Right lobe of liver (tissue), 6 donors: ENCODE data around the gene TMSB4X. TPM values are rescaled to one million over a fixed set of nuclear protein-coding genes. Genes with fewer than 3 reads are reported as not detected.

Experiments
- ATAC-seq, 4 donors: fragments of 200-7000 bp; cut with Tn5 transposase; one replicate each; pipeline ENCODE4 v1.9.1; 2020; ENCODE audit warnings: mild to moderate bottlenecking in 4 of 4, moderate library complexity in 4 of 4
- DNase-seq, 3 donors: peaks; one replicate each; pipeline ENCODE4 v3.0.0-alpha.2; 2020
- H3K27ac ChIP-seq, 3 donors: fragments of 200-600 bp; one replicate each; pipeline ENCODE4 v1.8.0; 2022
- H3K27me3 ChIP-seq, 2 donors: fragments of 200-600 bp; one replicate each; pipeline ENCODE4 v1.8.0; 2022
- H3K36me3 ChIP-seq, 4 donors: fragments of 200-600 bp; sonication (generic) in 1 of 4; one replicate each; pipeline versions ENCODE4 v1.5.1 to v1.8.0; 2017 to 2022; ENCODE audit warnings: control low read depth in 1 of 4
- H3K4me1 ChIP-seq, 4 donors: fragments of 200-600 bp; sonication (generic) in 1 of 4; one replicate each; pipeline versions ENCODE4 v1.5.1 to v1.8.0; 2017 to 2022; ENCODE audit warnings: control low read depth in 1 of 4
- H3K4me3 ChIP-seq, 3 donors: fragments of 200-600 bp; one replicate each; pipeline ENCODE4 v1.8.0; 2022
- H3K9me3 ChIP-seq, 4 donors: fragments of 200-600 bp; sonication (generic) in 1 of 4; one replicate each; pipeline versions ENCODE4 v1.5.1 to v1.8.0; 2017 to 2022; ENCODE audit warnings: control low read depth in 1 of 4
- CTCF ChIP-seq, 4 donors: fragments of 200-600 bp in 3 of 4; fragments of 450-650 bp in 1 of 4; IDR thresholded peaks; one replicate each; pipeline versions ENCODE4 v1.5.1 to v1.8.0; 2016 to 2022; ENCODE audit warnings: antibody characterized with exemption in 4 of 4, mild to moderate bottlenecking in 2 of 4
- POLR2A ChIP-seq: fragments of 450-650 bp; IDR thresholded peaks from one replicate; pipeline ENCODE4 v1.6.1; 2017; ENCODE audit warnings: antibody characterized with exemption, mild to moderate bottlenecking
- WGBS: methylation state at CpG from one replicate; pipeline ENCODE4 v1.1.6; 2018; ENCODE audit warnings: low coverage, low lambda C conversion rate; ENCODE audit not compliant: insufficient coverage; ENCODE audit errors: missing lambda C conversion rate; 5-methylcytosine and 5-hydroxymethylcytosine counted together
- intact Hi-C, 2 donors: fragments of 100-400 bp; cut with DNase I; formaldehyde crosslinking; loops; one replicate each; pipeline versions ENCODE4 v1.11.2 to v1.14.1; 2022
- total RNA-seq, 6 experiments: library from RNA; depleted of rRNA in 2 of 6; stranded (reverse); fragments of >200 nt in 2 of 6; fragmentation: NEBNext Ultra II Directional in 3 of 6; extraction: Animal tissue kit (Norgen Biotek cat#: 25700) in 3 of 6; gene quantifications; one replicate each; pipeline versions ENCODE4 v1.1.0 to v1.2.4, GENCODE V29; 2016 to 2023
- donor health status: DM: no; HTN: yes; CAD: no.
- donor health status: DM: no; HTN: no; CAD: no.
- donor health status: DM: no; HTN: no; CAD: no.
- donor health status: DM: no; HTN: yes; CAD: no.
- donor health status: DM: no; HTN: yes; CAD: no.

TMSB4X gene
- total RNA-seq, 6 experiments from 2014 or later, result 348 to 1,121 (median 708) TPM

GRCh38 chrX:12956704-12957534, 18.0 kb upstream of the TMSB4X start:
- intact Hi-C loops, result loop anchor here in 1 of 2 donors (10.0 kb wide), 1 partner anchor 518 kb away; no protein-coding TSS in a partner anchor
- Histone ChIP-seq H3K27me3 (no peaks in the 10 kb centered on the region), H3K36me3 (no peaks in the 10 kb centered on the region), H3K9me3 (no peaks in the 10 kb centered on the region), H3K27ac (peak overlapping the region; percentile 52 to 63 (median 62)), H3K4me3 (peak overlapping the region in 1 of 3 donors; percentile 3), H3K4me1 (peaks cover 0 to 14% (median 0%) of the 10 kb centered on the region in 4 donors)
- WGBS, result 59% methylated on average over 7 of the region's 8 CpGs
- peak; percentile 57 to 71 (median 70) for ATAC-seq
- TF ChIP-seq POLR2A, result no peak
- TF ChIP-seq CTCF (IDR thresholded peaks at IDR 0.05), result no peak
- no peak for DNase-seq

GRCh38 chrX:12958059-12958458, 16.9 kb upstream of the TMSB4X start:
- TF ChIP-seq POLR2A (no peak), CTCF (IDR thresholded peaks at IDR 0.05) (no peak)
- H3K27ac ChIP-seq, result peak overlapping the region in 1 of 3 donors; percentile 62
- 44% methylated on average over 5 of the region's 5 CpGs for WGBS
- H3K9me3 ChIP-seq, result no peaks in the 10 kb centered on the region
- intact Hi-C loops, result loop anchor here in 1 of 2 donors (10.0 kb wide), 1 partner anchor 517 kb away; no protein-coding TSS in a partner anchor
- H3K27me3 ChIP-seq, result no peaks in the 10 kb centered on the region
- ATAC-seq (no peak), DNase-seq (no peak)
- peaks cover 0 to 14% (median 0%) of the 10 kb centered on the region in 4 donors for H3K4me1 ChIP-seq
- no peaks in the 10 kb centered on the region for H3K36me3 ChIP-seq
- no peak overlapping the region for H3K4me3 ChIP-seq

GRCh38 chrX:12958461-12958860, 16.4 kb upstream of the TMSB4X start:
- intact Hi-C loops, result loop anchor here in 1 of 2 donors (10.0 kb wide), 1 partner anchor 516 kb away; no protein-coding TSS in a partner anchor
- DNase-seq, result no peak
- 69% methylated on average over 4 of the region's 4 CpGs for WGBS
- TF ChIP-seq POLR2A (no peak), CTCF (IDR thresholded peaks at IDR 0.05) (no peak)
- no peaks in the 10 kb centered on the region for H3K36me3 ChIP-seq
- H3K4me3 ChIP-seq, result no peak overlapping the region
- ATAC-seq, result no peak
- H3K4me1 ChIP-seq, result peaks cover 0 to 14% (median 0%) of the 10 kb centered on the region in 4 donors
- no peak overlapping the region for H3K27ac ChIP-seq
- no peaks in the 10 kb centered on the region for H3K9me3 ChIP-seq
- no peaks in the 10 kb centered on the region for H3K27me3 ChIP-seq

GRCh38 chrX:12961196-12961718, 13.7 kb upstream of the TMSB4X start:
- peak in 2 of 4 donors; percentile 9 to 15 for ATAC-seq
- TF ChIP-seq POLR2A (no peak), CTCF (IDR thresholded peaks at IDR 0.05) (no peak)
- Histone ChIP-seq H3K4me1 (peaks cover 0 to 8% (median 0%) of the 10 kb centered on the region in 4 donors), H3K36me3 (no peaks in the 10 kb centered on the region), H3K27ac (no peak overlapping the region), H3K9me3 (no peaks in the 10 kb centered on the region), H3K4me3 (no peak overlapping the region), H3K27me3 (no peaks in the 10 kb centered on the region)
- WGBS, result 49% methylated on average over 2 of the region's 2 CpGs
- intact Hi-C loops, result no loop called here
- DNase-seq, result no peak
